Activated CD4-positive, alpha-beta T cell treated with anti-CD3 and anti-CD28 coated beads, Interleukin-2, amount 50 U/mL, for 24 hours (primary cell): ENCODE data around the gene CSGALNACT2.
"Not testable (repeated sequence)": the region's sequence is repeated elsewhere in the genome, so short reads cannot be mapped to it uniquely, and the experiment has no call there.

Source experiments
- DNase-seq, 2 donors: peaks; one replicate each; pipeline ENCODE4 v3.0.0-alpha.2; 2020; ENCODE audit warnings: low read depth in 1 of 2, low spot score in 1 of 2

The CSGALNACT2 gene, protein sequence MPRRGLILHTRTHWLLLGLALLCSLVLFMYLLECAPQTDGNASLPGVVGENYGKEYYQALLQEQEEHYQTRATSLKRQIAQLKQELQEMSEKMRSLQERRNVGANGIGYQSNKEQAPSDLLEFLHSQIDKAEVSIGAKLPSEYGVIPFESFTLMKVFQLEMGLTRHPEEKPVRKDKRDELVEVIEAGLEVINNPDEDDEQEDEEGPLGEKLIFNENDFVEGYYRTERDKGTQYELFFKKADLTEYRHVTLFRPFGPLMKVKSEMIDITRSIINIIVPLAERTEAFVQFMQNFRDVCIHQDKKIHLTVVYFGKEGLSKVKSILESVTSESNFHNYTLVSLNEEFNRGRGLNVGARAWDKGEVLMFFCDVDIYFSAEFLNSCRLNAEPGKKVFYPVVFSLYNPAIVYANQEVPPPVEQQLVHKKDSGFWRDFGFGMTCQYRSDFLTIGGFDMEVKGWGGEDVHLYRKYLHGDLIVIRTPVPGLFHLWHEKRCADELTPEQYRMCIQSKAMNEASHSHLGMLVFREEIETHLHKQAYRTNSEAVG

GRCh38 chr10:43138021-43138756, at the start of gene CSGALNACT2:
Gene CSGALNACT2, plus strand, starts transcription at chr10:43138445. Its CDS starts 16,705 bp downstream, at chr10:43155150.
- peak; percentile 71 to 77 for DNase-seq

- no peak for DNase-seq
Observed at GRCh38 chr10:43089519-43089918, 48.7 kb upstream of the CSGALNACT2 start.

DNA sequence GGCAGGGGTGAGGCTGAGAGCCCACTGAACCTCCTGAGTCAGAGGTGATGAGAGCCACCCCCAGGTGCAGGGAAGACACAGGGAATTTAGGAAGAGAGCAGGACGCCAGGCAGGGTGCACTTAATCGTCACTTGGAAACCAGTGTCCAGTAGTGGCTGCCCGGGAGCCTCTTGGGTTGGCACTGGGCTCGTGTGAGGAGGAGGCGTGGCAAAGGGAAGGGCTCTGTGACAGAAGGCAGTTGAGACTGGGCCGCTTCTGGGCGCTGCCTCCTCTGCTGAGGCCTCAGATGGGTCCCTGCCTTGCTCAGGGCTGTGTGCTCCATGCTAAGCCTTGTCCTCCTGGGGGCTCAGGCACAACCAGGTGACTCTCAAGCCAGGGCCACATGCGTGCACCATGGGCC, 48.1 kb upstream of the CSGALNACT2 start:
- no peak for DNase-seq

DNA sequence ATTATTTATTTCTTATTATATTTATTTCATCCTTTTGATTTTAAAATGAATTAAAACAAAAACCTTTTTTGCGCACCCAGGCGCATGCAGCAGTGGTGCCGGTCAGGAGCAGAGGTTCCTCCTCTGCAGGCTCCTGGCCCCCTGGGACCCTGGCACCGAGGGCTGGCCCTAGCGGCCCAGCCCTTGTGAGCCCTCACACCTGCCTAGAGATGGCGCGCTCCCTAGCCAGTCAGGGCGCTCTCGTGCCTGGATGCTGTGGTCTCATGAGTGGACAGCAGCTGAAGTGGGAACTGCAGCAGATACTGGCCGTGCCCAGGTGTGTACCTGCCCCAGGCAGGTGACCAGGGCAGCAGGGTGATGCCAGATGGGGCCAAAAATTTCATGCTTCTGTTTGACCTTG, 47.6 kb upstream of the CSGALNACT2 start:
- DNase-seq: no peak

- DNase-seq: no peak
Observed at GRCh38 chr10:43091846-43092245, 46.4 kb upstream of the CSGALNACT2 start.

DNA sequence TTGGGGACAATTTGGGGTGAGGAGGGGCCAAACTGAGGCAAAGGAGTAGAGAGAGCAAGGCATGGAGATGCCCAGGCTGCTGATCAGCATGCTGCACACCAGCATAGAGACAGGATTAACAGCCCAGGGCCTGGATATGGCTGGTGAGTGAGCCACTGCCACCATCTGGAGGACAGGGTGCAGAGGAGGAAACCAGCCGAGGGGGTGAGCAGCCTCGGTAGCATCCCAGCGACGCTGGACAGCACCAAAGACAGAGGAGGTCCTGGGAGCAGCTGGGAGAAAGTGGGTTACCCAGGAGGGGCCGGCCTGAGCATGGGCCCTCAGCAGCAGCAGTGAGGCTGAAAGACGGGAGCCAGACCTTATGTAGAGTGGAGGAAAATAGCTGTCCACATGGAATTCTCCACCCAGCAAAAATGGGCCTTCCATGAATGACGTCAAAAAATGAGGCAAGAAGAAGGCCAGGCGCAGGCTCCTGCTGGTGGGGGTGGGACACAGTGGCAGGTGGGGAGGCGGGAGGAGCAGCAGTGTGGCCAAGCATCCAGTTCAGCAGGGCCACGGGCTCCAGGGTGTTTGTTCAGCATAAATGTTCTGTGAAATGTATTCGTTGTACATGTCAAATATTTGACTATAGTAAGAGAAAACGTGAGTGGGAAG, 44.7 kb upstream of the CSGALNACT2 start:
- no peak for DNase-seq

GRCh38 chr10:43094085-43094484, 44.2 kb upstream of the CSGALNACT2 start:
- DNase-seq: no peak

- not testable (repeated sequence) for DNase-seq
Observed at GRCh38 chr10:43099339-43099738, 38.9 kb upstream of the CSGALNACT2 start.

- DNase-seq: no peak
Observed at GRCh38 chr10:43099928-43100327, 38.3 kb upstream of the CSGALNACT2 start.

DNA sequence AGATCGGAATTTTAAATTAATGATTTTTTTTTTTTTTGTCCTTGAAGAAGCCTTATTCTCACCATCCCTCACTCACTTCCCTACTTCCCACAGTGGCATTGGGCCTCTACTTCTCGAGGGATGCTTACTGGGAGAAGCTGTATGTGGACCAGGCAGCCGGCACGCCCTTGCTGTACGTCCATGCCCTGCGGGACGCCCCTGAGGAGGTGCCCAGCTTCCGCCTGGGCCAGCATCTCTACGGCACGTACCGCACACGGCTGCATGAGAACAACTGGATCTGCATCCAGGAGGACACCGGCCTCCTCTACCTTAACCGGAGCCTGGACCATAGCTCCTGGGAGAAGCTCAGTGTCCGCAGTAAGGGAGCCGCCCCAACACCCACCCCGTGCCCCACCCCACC, 37.9 kb upstream of the CSGALNACT2 start:
- no peak for DNase-seq

DNA sequence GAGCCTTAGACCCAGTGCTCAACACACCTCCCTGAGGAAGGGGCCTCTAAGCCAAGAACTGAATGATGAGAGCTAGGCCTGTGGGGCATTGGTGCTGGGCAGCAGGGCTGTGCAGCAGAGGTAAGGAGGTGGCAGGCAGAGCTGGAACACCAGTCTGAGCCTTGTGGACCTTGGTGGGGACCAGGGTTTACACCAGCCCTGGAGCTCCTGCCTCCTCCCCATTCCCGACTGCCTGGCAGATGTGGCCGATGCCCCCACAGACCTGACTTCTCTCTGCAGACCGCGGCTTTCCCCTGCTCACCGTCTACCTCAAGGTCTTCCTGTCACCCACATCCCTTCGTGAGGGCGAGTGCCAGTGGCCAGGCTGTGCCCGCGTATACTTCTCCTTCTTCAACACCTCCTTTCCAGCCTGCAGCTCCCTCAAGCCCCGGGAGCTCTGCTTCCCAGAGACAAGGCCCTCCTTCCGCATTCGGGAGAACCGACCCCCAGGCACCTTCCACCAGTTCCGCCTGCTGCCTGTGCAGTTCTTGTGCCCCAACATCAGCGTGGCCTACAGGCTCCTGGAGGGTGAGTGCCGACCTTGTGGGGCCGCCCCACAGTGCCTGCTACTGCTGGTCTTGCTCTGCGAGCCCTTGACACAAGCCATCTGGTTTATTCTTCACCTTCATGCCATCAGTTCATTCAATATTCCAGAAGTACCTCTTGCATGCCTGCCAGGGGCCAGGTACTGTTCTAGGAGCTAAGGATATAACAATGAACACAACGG, 36.0 kb upstream of the CSGALNACT2 start:
- no peak for DNase-seq

DNA sequence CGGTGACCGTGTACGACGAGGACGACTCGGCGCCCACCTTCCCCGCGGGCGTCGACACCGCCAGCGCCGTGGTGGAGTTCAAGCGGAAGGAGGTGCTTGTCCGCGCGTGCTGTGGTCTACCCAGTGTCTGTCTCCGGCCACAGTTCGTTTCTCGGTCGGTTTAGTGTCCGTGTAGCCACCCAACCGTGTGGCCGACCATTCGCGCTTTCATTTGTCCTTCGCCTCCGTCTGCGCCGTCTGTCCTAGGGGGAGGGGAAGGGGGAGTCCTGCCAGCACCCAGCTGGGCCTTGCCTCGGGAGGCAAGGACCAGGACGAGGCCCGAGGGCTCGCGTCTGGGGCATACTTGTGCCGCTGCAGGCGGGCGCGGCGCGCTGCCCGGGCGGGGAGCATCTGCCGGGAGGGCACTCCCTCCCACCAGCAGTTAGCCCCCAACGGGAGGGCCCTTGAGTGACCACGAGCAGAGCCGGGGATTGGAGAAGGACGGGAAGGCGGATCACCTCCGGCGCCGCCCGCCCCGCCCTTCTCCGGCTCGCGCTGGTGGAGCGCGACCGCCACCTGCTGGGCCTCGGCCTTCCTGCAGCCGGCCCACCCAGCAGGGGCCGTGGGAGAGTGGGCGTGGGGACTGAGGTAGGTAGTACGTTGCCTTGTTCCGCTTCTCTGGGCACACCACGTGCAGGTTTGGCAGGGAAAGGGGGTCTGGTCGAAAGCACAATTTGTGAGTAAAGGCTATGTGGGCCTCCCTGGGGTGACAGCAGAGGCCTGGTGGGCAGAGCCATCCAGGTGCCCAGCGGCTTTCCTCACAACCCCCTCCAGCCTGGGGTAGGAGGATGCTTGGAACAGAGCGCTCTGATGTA, 32.9 kb upstream of the CSGALNACT2 start:
- peak; percentile 61 to 71 for DNase-seq

GRCh38 chr10:43105956-43106229, 32.4 kb upstream of the CSGALNACT2 start:
- DNase-seq: no peak

- no peak for DNase-seq
Observed at GRCh38 chr10:43106256-43107091, 31.8 kb upstream of the CSGALNACT2 start.

DNA sequence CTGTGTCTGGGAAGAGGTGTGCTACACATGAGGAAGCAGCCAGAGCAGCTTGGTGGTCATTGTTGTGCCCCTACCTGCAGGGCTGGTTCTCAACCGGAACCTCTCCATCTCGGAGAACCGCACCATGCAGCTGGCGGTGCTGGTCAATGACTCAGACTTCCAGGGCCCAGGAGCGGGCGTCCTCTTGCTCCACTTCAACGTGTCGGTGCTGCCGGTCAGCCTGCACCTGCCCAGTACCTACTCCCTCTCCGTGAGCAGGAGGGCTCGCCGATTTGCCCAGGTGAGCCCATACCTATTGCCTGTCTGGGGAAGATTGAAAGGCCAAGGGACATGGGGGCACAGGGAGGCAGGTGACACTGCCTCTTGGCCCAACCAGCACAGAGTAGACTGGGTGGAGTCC, 29.3 kb upstream of the CSGALNACT2 start:
- DNase-seq: no peak

DNA sequence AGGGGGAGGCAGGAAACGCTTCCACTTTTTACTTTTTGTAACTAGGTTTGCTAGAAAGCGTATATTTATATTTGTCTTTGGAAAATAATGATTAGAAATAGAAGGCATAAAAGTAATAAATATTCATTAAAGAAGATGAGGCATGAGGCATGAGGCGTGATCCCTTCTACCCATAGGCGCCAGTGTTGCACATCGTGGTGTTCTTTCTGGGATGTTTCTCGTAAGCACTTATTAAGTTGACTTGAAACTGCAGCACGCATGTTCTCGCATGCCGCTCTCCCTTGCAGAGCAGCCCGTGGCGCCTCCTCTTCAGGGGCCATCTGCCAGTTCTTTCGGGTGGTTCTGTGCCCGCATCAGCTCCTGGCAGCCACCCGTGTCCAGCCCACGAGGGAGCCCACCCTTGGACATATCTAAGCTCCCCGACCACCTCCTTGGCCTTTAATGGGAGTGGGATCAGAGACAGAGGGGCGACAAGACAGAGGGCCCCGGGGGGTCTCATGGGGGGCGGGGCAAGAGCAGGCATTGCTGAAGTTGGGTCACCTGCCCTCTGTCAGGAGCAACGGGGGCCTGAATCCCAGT, 28.5 kb upstream of the CSGALNACT2 start:
- DNase-seq: no peak

DNA sequence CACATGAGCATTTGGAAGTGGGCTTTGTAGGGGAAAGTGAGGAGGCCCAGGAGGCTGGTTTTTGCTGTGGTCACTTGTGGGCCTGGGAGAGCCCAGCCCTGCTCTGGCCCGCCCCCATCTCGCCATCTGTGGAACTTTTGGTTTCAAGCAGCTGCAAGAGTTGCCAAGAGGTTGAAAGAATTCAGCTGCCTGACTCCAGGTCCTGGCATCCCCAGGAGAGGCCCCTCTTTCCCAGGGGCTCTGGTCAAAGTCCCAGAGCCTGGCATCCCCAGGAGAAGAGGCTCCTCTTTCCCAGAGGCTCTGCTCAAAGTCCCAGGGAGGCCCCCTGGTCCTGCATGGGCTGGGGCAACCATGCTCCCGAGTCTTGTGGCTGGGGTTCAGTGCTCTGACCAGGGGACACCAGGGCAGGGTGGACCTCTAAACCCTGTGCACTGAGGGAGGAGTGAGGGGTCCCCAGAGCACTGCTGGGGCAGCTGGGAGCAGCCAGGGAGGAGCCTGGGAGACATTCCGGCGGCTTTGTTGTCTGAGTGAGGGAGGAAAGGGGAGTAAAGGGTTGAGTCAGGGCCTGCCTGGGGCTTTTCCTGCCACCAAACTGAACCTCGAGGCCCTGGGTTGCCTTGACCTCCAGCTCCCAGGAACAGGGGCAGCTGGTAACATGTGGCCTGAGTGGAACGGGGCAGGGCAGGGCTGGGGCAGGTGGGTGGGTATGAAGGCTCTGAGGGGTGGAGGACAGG, 27.7 kb upstream of the CSGALNACT2 start:
- no peak for DNase-seq

GRCh38 chr10:43111101-43111500, 27.1 kb upstream of the CSGALNACT2 start:
- no peak for DNase-seq
